H1 (cell line): ENCODE data around the gene MDK. TPM values are rescaled to one million over a fixed set of nuclear protein-coding genes. Genes with fewer than 3 reads are reported as not detected.

Experiments
- ATF3 ChIP-seq: IDR thresholded peaks from 2 replicates; pipeline ENCODE4 v1.6.1; 2011; ENCODE audit warnings: low read depth, mild to moderate bottlenecking, low read length; ENCODE audit not compliant: insufficient read depth
- CBX8 ChIP-seq: fragments of 300-800, 300-1000 bp; sonication (generic); IDR thresholded peaks from 2 replicates; pipeline ENCODE4 v1.7.1; 2016; ENCODE audit warnings: low read depth, low read length, borderline replicate concordance
- CHD1 ChIP-seq: IDR thresholded peaks from 2 replicates; pipeline ENCODE4 v1.6.1; 2012; ENCODE audit warnings: low read depth, low read length, improper control_type of control experiment
- CHD7 ChIP-seq: fragments of 300-600 bp; sonication (generic); IDR thresholded peaks from 2 replicates; pipeline ENCODE4 v1.7.1; 2012; ENCODE audit warnings: low read length, moderate library complexity, mild to moderate bottlenecking, inconsistent platforms; ENCODE audit not compliant: insufficient replicate concordance
- EGR1 ChIP-seq: IDR thresholded peaks from 2 replicates; pipeline ENCODE4 v1.6.1; 2011; ENCODE audit warnings: low read depth, low read length, borderline replicate concordance
- KDM1A ChIP-seq: fragments of 200-600, 300-600 bp; sonication (generic); IDR thresholded peaks from 2 replicates; pipeline ENCODE4 v1.7.1; 2016; ENCODE audit warnings: mild to moderate bottlenecking, low read length, borderline replicate concordance
- NANOG ChIP-seq: IDR thresholded peaks from 2 replicates; pipeline ENCODE4 v1.6.1; 2011; ENCODE audit warnings: low read length, low read depth, mild to moderate bottlenecking, inconsistent platforms; ENCODE audit not compliant: insufficient read depth, poor library complexity, severe bottlenecking
- RBBP5 ChIP-seq: IDR thresholded peaks from 2 replicates; pipeline ENCODE4 v1.7.1; 2012; ENCODE audit warnings: low read depth, mild to moderate bottlenecking, inconsistent platforms, low read length, moderate library complexity, borderline replicate concordance
- SP2 ChIP-seq: IDR thresholded peaks from 2 replicates; pipeline ENCODE4 v1.6.1; 2012; ENCODE audit warnings: mild to moderate bottlenecking, low read length, inconsistent platforms
- SP4 ChIP-seq: IDR thresholded peaks from 2 replicates; pipeline ENCODE4 v1.6.1; 2012; ENCODE audit warnings: low read length, inconsistent platforms
- TBP ChIP-seq: IDR thresholded peaks from 2 replicates; pipeline ENCODE4 v1.6.1; 2011; ENCODE audit warnings: low read depth, low read length, improper control_type of control experiment
- TEAD4 ChIP-seq: IDR thresholded peaks from 2 replicates; pipeline ENCODE4 v1.6.1; 2012; ENCODE audit warnings: low read depth, low read length, inconsistent platforms, mixed read lengths
- polyA plus RNA-seq, 7 experiments: library from polyadenylated mRNA; depleted of rRNA in 3 of 7; stranded (reverse) in 5 of 7; unstranded in 2 of 7; fragments of >200 nt in 5 of 7; fragments of 200-250 nt in 2 of 7; gene quantifications; 1 replicate in 5 of 7; 2 replicates in 1 of 7; 4 replicates in 1 of 7; pipeline versions ENCODE4 v1.2.1 to v1.2.3, GENCODE V29; 2011 to 2013; ENCODE audit warnings: missing spikeins in 2 of 7, mixed read lengths in 2 of 7
- total RNA-seq: library from RNA; stranded (reverse); fragmentation: NEBNext Ultra II Directional; extraction: Animal tissue kit (Norgen Biotek cat#: 25700); gene quantifications from 2 replicates; pipeline ENCODE4 v1.2.1, GENCODE V29; 2021

Gene MDK
- total and polyA plus RNA-seq, 2 of the 8 experiments (the other 6 are each of a cell fraction or from before 2014, with no cell fraction given), result 309 to 606 TPM

DNA sequence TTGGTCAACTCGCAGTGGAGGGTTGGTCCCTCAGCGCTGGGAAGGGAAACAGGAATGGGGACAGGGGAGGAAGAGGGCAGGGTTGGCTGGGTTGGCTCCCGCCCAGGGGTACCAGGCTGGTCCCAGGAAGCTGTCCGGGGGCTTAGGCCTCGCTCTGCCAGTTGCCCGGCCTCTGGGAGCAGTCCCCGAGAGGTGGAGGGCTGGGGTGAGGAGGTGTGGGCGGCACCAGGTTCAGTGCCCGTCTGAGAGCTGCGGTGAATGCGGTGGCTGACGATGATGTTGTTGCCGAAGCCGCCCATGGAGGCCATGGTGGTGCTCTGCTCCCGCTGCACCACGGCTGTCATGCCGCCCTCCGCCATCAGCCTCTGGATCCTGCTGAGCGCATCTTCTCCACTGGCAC is 16.1 kb downstream of the MDK start (continued):
- TF ChIP-seq CHD7 (no peak), NANOG (no peak), CHD1 (no peak), EGR1 (no peak), ATF3 (no peak), TBP (no peak), SP2 (no peak), SP4 (no peak), KDM1A (no peak), CBX8 (no peak), TEAD4 (no peak), RBBP5 (no peak)
- TF ChIP-seq, all 59 proteins: peak for 0
